HepG2 (cell line): ENCODE measurements around the gene SLC7A8. TPM values are rescaled to one million over a fixed set of nuclear protein-coding genes. Genes with fewer than 3 reads are reported as not detected.

Experiments
- GRHL1 ChIP-seq: sonication (generic); formaldehyde crosslinking; conservative IDR thresholded peaks from 2 replicates; pipeline ENCODE4 v1.8.0; 2022; ENCODE audit warnings: missing genetic modification reagents
- GTF3A ChIP-seq: sonication (generic); formaldehyde crosslinking; conservative IDR thresholded peaks from 2 replicates; pipeline ENCODE4 v1.4.0; 2020; ENCODE audit warnings: mild to moderate bottlenecking, missing genetic modification reagents
- HDAC1 ChIP-seq: sonication (generic); formaldehyde crosslinking; IDR thresholded peaks from 2 replicates; pipeline ENCODE4 v1.5.1; 2020; ENCODE audit warnings: mild to moderate bottlenecking, missing genetic modification reagents
- KIAA2018 ChIP-seq: sonication (generic); formaldehyde crosslinking; IDR thresholded peaks from 2 replicates; pipeline ENCODE4 v1.5.0; 2020; ENCODE audit warnings: mild to moderate bottlenecking, missing genetic modification reagents, borderline replicate concordance
- MXD1 ChIP-seq: sonication (generic); formaldehyde crosslinking; IDR thresholded peaks from 2 replicates; pipeline ENCODE4 v1.4.0; 2020; ENCODE audit warnings: mild to moderate bottlenecking, missing genetic modification reagents
- NR3C1 ChIP-seq: sonication (generic); formaldehyde crosslinking; IDR thresholded peaks from 2 replicates; pipeline ENCODE4 v1.4.0; 2020; ENCODE audit warnings: missing genetic modification reagents
- THAP9 ChIP-seq: sonication (generic); formaldehyde crosslinking; IDR thresholded peaks from 2 replicates; pipeline ENCODE4; 2020; ENCODE audit warnings: missing genetic modification reagents, mild to moderate bottlenecking, borderline replicate concordance
- THYN1 ChIP-seq: sonication (generic); formaldehyde crosslinking; IDR thresholded peaks from 2 replicates; pipeline ENCODE4 v1.8.1; 2023; ENCODE audit warnings: low read depth, mild to moderate bottlenecking, moderate library complexity, missing genetic modification reagents, borderline replicate concordance
- ZBTB39 ChIP-seq: sonication (generic); formaldehyde crosslinking; IDR thresholded peaks from 2 replicates; pipeline ENCODE4 v1.5.0; 2020; ENCODE audit warnings: missing genetic modification reagents
- ZNF24 ChIP-seq: fragments of 450-650 bp; IDR thresholded peaks from 2 replicates; pipeline ENCODE4 v1.6.1; 2017; ENCODE audit warnings: antibody characterized with exemption, mild to moderate bottlenecking
- ZNF501 ChIP-seq: sonication (generic); formaldehyde crosslinking; IDR thresholded peaks from 2 replicates; pipeline ENCODE4 v1.5.1; 2020; ENCODE audit warnings: mild to moderate bottlenecking, moderate library complexity, missing genetic modification reagents
- polyA plus RNA-seq, 8 experiments: library from polyadenylated mRNA; depleted of rRNA in 3 of 8; stranded (reverse) in 7 of 8; unstranded in 1 of 8; fragments of >200 nt; fragmentation: Illumina TruSeq in 4 of 8; extraction: Trizol in 4 of 8; gene quantifications; 2 replicates each; pipeline versions ENCODE4 v1.2.1 to v1.2.3, GENCODE V29; 2011 to 2016; ENCODE audit warnings: low read depth in 4 of 8, missing spikeins in 1 of 8, mixed read lengths in 1 of 8; ENCODE audit not compliant: insufficient read depth in 1 of 8
- total RNA-seq, 5 experiments: library from RNA; depleted of rRNA; stranded (reverse); fragments of >200 nt; fragmentation: Illumina TruSeq; extraction: Trizol; gene quantifications; 2 replicates each; pipeline ENCODE4 v1.2.3, GENCODE V29; 2016; ENCODE audit warnings: low read depth in 1 of 5

The SLC7A8 gene
- total and polyA plus RNA-seq, 2 of the 13 experiments (the other 11 are each of a cell fraction or from before 2014, with no cell fraction given), result 0.25 TPM; not detected in 1

GRCh38 chr14:23120541-23121251 is 62.8 kb downstream of the SLC7A8 start (continued):
- TF ChIP-seq ZBTB39 (CRISPR knock-in tag) (no peak), KIAA2018 (CRISPR knock-in tag) (no peak), ZNF501 (CRISPR knock-in tag) (peak; percentile 95), GTF3A (CRISPR knock-in tag) (no peak), THYN1 (CRISPR knock-in tag) (peak; percentile 81; the same call in 1 of the 2 replicates), GRHL1 (CRISPR knock-in tag) (no peak), MXD1 (no peak), HDAC1 (CRISPR knock-in tag) (no peak), ZNF24 (no peak), THAP9 (0 out of 2 replicates have a peak, but pooled peaks have one; percentile 8), NR3C1 (CRISPR knock-in tag) (no peak)
